Erythroblast (primary cell): ENCODE results near the gene NMUR1.

Experiments used
- DNase-seq, 2 experiments: peaks; one replicate each; lab custom pipeline; 2025; lab: John Stamatoyannopoulos, UW
- GATA1 ChIP-seq: IDR thresholded peaks from 2 replicates; pipeline ENCODE4 v1.6.1; 2011; ENCODE audit warnings: low read depth, mild to moderate bottlenecking, control low read depth, low read length, moderate library complexity
- POLR2A ChIP-seq: IDR thresholded peaks from 2 replicates; pipeline ENCODE4 v1.6.1; 2011; ENCODE audit warnings: mild to moderate bottlenecking, low read length

NMUR1 gene

GRCh38 chr2:231545105-231545902, 15.1 kb upstream of the NMUR1 start:
- TF ChIP-seq GATA1: no peak
- TF ChIP-seq POLR2A: no peak
- DNase-seq: peak in 1 of 2 experiments; percentile 11

DNA sequence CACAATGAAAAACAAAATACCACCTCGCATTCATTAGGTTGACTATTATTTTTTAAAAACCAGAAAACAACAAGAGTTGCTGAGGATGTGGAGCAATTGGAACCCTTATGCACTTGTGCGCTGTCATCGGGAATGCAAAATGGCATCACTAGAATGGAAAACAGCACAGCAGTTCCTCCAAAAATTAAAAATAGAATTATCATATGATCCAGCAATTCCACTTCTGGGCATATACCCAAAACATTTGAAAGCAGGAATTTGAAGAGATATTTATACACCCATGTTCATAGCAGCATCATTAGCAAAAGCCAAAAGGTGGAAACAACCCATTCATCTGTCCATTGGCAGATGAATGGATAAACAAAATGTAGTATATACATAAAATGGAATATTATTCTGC, 11.9 kb upstream of the NMUR1 start:
- TF ChIP-seq POLR2A (no peak), GATA1 (no peak)
- no peak for DNase-seq

- DNase-seq: peak; percentile 19 to 37
- no peak for TF ChIP-seq GATA1
- no peak for TF ChIP-seq POLR2A
Measured at GRCh38 chr2:231541645-231542044, 11.4 kb upstream of the NMUR1 start.

- DNase-seq: no peak
- TF ChIP-seq GATA1 (no peak), POLR2A (no peak)
Measured at GRCh38 chr2:231539991-231540390, 9.7 kb upstream of the NMUR1 start.

DNA sequence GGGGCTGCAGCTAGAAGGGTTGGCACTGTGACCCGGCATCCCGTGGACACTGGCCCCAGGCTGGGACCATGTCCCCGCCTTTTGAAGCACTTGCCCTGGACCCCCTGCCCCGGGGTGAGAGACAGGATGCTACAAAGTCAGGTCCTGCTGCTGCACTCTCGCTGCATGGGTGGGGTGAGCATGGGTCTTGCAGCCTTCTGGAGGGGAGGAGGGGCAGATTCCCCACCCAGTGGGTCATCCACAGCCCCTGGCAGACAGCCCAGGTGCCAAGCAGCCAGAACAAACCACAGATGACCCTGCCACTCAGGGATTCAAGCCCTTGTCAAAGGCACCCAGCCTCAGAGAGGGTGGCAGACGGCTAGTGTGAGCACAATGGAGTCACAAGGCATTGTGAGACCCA, 5.7 kb upstream of the NMUR1 start:
- DNase-seq: no peak
- TF ChIP-seq POLR2A: no peak
- no peak for TF ChIP-seq GATA1

GRCh38 chr2:231533777-231534125, 3.5 kb upstream of the NMUR1 start:
- no peak for TF ChIP-seq GATA1
- no peak for TF ChIP-seq POLR2A
- DNase-seq: no peak

- no peak for TF ChIP-seq POLR2A
- no peak for TF ChIP-seq GATA1
Measured at GRCh38 chr2:231533086-231533776, 3.0 kb upstream of the NMUR1 start.

GRCh38 chr2:231532756-231533035, 2.5 kb upstream of the NMUR1 start:
- DNase-seq: no peak
- no peak for TF ChIP-seq GATA1
- TF ChIP-seq POLR2A: no peak

More at GRCh38 chr2:231533086-231533776, 3.0 kb upstream of the NMUR1 start:
- no peak for DNase-seq

GRCh38 chr2:231531883-231532755, 1.9 kb upstream of the NMUR1 start:
- TF ChIP-seq GATA1 (no peak), POLR2A (no peak)

GRCh38 chr2:231531466-231531865, 1.2 kb upstream of the NMUR1 start:
- no peak for DNase-seq
- TF ChIP-seq GATA1 (no peak), POLR2A (no peak)

More at GRCh38 chr2:231531883-231532755, 1.9 kb upstream of the NMUR1 start:
- DNase-seq: no peak

DNA sequence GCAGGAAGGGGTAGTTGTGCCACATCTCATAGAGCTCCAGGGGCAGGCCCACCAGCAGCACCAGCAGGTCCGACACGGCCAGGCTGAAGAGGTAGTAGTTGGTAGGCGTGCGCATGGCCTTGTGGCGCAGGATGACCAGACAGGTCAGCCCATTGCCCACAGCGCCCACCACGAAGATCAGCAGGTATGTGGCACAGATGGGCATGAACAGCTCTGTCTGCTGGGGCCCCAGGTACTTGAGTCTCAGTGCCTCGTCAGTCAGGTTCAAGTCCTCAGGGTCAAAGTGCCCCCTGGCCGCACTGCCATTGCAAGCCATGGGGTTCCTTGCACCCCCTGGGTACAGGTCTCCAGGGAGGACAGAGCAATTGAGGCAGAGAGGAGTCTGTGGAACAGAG, 1.6 kb downstream of the NMUR1 start:
- DNase-seq: no peak
- TF ChIP-seq GATA1 (no peak), POLR2A (no peak)

- no peak for TF ChIP-seq POLR2A
- TF ChIP-seq GATA1: no peak
- DNase-seq: no peak
Measured at GRCh38 chr2:231527955-231528635, 2.1 kb downstream of the NMUR1 start.

DNA sequence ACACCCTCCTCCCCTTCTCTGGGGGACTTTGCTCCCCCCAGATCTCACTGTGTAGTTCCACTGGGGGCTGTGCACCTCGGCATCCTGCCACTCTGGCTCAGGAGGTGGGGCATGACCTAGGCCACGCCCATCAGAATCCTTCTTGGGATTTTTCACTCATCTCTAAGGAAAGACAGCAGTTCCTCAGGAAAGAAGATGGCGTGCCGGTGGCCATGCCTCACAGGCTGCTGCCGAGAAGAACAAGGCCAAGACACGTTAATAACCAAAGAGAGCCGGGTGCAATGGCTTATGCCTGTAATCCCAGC, 3.2 kb downstream of the NMUR1 start:
- TF ChIP-seq GATA1 (no peak), POLR2A (no peak)
- no peak for DNase-seq
